HG03097 (cell line): ENCODE data around the gene TPP1.

Experiments
- ATAC-seq: cut with Tn5 transposase; IDR thresholded peaks from one replicate; pipeline ENCODE4 v1.9.1; 2021; ENCODE audit not compliant: unreplicated experiment, low FRiP score

The TPP1 gene

DNA sequence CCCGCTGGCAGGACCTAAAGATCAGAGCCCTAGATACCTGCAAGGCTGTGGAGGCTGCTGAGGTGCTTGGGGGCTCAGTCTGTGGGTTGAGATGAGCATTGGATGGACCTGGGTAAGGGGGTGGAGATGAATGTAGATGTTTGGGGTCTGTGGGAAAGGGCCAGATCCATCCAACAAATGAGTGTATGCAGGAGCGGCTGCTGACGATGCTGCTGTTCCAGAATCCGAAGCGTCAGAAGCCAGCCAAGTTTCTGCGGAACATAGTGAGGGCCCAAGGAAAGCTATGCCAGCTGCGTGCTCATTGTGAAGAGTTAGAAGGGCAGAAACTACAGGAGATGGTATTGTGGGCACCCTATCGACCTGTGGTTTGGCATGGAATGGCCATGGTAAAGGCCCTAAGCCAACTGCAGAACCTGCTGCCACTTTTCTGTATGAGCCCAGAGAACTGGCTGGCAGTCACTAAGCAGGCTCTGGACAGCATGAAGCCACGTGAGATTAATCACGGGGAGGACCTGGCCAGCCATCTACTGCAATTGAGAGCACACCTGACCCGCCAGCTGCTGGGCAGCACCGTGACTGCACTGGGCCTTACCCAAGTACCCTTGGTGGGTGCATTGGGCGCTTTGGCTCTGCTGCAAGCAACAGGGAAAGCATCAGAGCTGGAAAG, 52.4 kb downstream of the TPP1 start:
- ATAC-seq: no peak

DNA sequence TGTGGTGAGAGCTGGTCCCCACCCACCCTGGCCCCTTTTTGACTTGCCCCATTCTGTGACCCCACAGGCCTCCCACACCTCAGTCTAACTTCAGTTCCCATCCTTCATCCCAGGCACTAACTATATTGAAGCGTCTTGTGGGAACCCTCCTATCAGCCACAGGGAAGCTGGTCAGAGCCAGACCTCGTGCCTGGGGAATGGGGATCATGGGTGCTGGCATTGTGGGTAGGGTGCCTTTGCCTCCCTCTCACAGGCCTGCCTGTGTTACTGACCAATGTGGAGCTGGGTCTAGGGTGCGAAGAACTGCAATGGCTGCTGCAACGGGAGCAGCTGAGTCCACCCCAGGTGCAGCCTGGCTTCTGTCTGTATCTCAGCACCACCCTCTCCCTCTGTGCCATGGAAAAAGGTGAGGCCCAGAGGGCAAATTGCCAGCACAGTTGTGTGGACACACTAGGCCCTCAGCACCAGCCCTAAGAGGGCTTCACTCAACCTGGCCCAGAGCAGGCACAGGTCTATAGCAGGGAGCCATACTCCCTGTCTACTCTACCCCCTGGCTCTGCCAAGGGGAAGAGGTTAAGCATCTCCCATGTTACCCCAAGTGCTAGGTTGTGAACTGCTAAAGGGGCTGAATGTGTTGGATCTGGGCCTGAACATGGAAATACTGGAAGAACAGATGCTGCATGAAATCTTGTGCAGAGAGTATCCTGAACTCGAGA, 53.1 kb downstream of the TPP1 start:
- no peak for ATAC-seq

DNA sequence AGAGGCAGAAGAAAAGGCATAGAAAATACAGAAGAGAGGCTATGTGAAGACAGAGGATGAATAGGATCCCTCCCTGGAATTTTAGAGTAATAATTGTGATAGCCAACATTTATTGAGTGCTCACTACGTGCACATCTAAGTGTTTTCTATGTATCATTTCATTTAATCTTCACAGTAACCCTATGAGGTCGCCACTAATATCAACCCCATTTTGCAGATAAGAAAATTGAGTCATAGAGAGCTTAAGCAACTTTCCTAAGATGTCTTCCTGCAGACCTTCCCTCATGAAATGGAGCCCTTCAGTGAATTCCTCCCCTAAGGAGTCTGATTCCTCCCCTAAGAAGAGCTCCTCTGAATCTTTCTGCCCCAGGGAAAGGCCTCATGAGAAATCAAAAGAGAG, 53.9 kb downstream of the TPP1 start:
- ATAC-seq: no peak

DNA sequence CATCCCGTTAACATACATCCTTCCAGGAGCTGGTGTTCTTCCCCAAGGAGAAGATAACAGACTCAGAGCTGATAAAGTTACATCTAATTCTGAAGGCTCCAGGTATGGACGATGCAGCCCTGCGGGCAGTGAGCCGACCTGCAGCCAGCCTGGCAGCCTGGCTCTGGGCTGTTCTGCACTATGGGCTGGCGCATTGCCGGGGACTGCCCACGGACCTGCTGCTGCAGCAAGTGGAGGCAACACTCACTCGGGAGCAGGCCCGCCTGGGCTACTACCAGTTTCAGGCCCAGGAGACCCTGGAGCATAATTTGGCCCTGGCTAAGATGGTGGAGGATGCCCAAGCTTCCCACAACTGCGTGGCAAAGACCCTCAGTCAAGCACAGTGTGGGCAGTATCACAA, 55.6 kb downstream of the TPP1 start:
- ATAC-seq: no peak

DNA sequence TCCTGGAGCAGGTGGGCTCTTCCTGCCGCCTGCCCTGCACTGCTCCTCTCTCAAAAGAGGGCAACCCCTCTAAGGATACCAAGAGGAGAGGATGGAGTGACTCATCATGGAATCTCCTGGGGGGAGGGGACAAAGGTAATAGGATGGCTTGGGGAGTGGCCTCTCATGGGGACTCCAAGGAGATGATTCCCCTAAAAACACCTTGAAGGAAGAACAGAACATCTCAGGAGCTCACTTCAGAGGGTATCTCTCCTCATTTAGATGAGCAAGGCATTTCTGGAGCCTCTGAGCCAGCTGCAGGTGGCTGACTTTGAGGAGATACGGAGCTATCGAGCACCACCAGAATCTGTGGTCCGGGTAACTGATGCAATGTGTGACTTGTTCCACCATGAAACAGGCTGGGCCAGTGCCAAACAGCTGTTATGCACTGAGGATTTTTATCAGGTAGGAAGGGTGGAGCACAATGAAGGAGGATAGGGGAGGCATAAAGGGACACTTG, 56.1 kb downstream of the TPP1 start:
- ATAC-seq: no peak
